Trophoblast cell (in vitro differentiated cells and primary cell): Measurements from ENCODE around the gene P3H3.

Source experiments
- DNase-seq, 2 donors: peaks; one replicate each; pipeline ENCODE4 v3.0.0-alpha.2; 2016
- H2AFZ ChIP-seq: 2 replicates; pipeline ENCODE4 v1.6.1; 2013; ENCODE audit warnings: low read length, moderate library complexity, mild to moderate bottlenecking; ENCODE audit not compliant: insufficient read depth, poor library complexity
- H2AK5ac ChIP-seq: 2 replicates; pipeline ENCODE4 v1.6.1; 2013; ENCODE audit warnings: mild to moderate bottlenecking, low read length
- H2BK120ac ChIP-seq: 2 replicates; pipeline ENCODE4 v1.6.1; 2013; ENCODE audit warnings: low read length, mild to moderate bottlenecking, moderate library complexity; ENCODE audit not compliant: insufficient read depth, poor library complexity
- H2BK12ac ChIP-seq: 2 replicates; pipeline ENCODE4 v1.6.1; 2013; ENCODE audit warnings: mild to moderate bottlenecking, low read length, moderate library complexity
- H2BK5ac ChIP-seq: 2 replicates; pipeline ENCODE4 v1.6.1; 2013; ENCODE audit warnings: low read length, low read depth, moderate library complexity, mild to moderate bottlenecking; ENCODE audit not compliant: poor library complexity
- H3K14ac ChIP-seq: 2 replicates; pipeline ENCODE4 v1.6.1; 2013; ENCODE audit warnings: mild to moderate bottlenecking, low read length
- H3K18ac ChIP-seq: 2 replicates; pipeline ENCODE4 v1.6.1; 2013; ENCODE audit warnings: mild to moderate bottlenecking, low read length
- H3K23ac ChIP-seq: 2 replicates; pipeline ENCODE4 v1.6.1; 2013; ENCODE audit warnings: low read length
- H3K27ac ChIP-seq: 2 replicates; pipeline ENCODE4 v1.5.1; 2013; ENCODE audit warnings: low read depth, mild to moderate bottlenecking, inconsistent platforms, low read length, moderate library complexity
- H3K27me3 ChIP-seq: 2 replicates; pipeline ENCODE4 v1.6.1; 2013; ENCODE audit warnings: inconsistent platforms, mild to moderate bottlenecking, low read length, moderate library complexity; ENCODE audit not compliant: insufficient read depth
- H3K36me3 ChIP-seq, 2 experiments: 1 replicate in 1 of 2; 2 replicates in 1 of 2; pipeline ENCODE4 v1.6.1; 2013; ENCODE audit warnings: low read length in 2 of 2, mild to moderate bottlenecking in 2 of 2, moderate library complexity in 1 of 2; ENCODE audit not compliant: insufficient read depth in 2 of 2, control insufficient read depth in 1 of 2
- H3K4ac ChIP-seq: 2 replicates; pipeline ENCODE4 v1.6.1; 2013; ENCODE audit warnings: low read depth, mild to moderate bottlenecking, low read length, moderate library complexity
- H3K4me1 ChIP-seq, 2 experiments: 1 replicate in 1 of 2; 2 replicates in 1 of 2; pipeline ENCODE4 v1.6.1; 2013; ENCODE audit warnings: low read length in 2 of 2, mild to moderate bottlenecking in 2 of 2, moderate library complexity in 1 of 2; ENCODE audit not compliant: insufficient read depth in 2 of 2, control insufficient read depth in 1 of 2
- H3K4me2 ChIP-seq: 2 replicates; pipeline ENCODE4 v1.6.1; 2013; ENCODE audit warnings: inconsistent platforms, mild to moderate bottlenecking, low read length, moderate library complexity
- H3K4me3 ChIP-seq: 2 replicates; pipeline ENCODE4 v1.5.1; 2013; ENCODE audit warnings: mild to moderate bottlenecking, low read depth, low read length, inconsistent platforms
- H3K79me1 ChIP-seq: one replicate; pipeline ENCODE4 v1.6.1; 2013; ENCODE audit warnings: low read length
- H3K79me2 ChIP-seq: 2 replicates; pipeline ENCODE4 v1.6.1; 2013; ENCODE audit warnings: low read length, mild to moderate bottlenecking; ENCODE audit not compliant: control insufficient read depth, insufficient read depth, poor library complexity
- H3K9ac ChIP-seq: 2 replicates; pipeline ENCODE4 v1.6.1; 2013; ENCODE audit warnings: mild to moderate bottlenecking, low read length
- H3K9me3 ChIP-seq: 2 replicates; pipeline ENCODE4 v1.6.1; 2013; ENCODE audit warnings: low read depth, mild to moderate bottlenecking, control low read depth, inconsistent platforms, low read length; ENCODE audit not compliant: insufficient read depth
- H4K12ac ChIP-seq: 2 replicates; pipeline ENCODE4 v1.6.1; 2013; ENCODE audit warnings: low read depth, mild to moderate bottlenecking, low read length, moderate library complexity
- H4K8ac ChIP-seq: 2 replicates; pipeline ENCODE4 v1.6.1; 2013; ENCODE audit warnings: low read depth, mild to moderate bottlenecking, low read length, moderate library complexity
- H4K91ac ChIP-seq: one replicate; pipeline ENCODE4 v1.6.1; 2013; ENCODE audit warnings: low read depth, mild to moderate bottlenecking, low read length, moderate library complexity
- WGBS: extraction: QIAGEN DNeasy Blood & Tissue Kit; methylation state at CpG from one replicate; pipeline ENCODE4 v1.1.7; 2013; ENCODE audit warnings: missing lambda C conversion rate; ENCODE audit not compliant: insufficient read length, insufficient coverage; ENCODE audit errors: extremely low coverage; 5-methylcytosine and 5-hydroxymethylcytosine counted together

The P3H3 gene

GRCh38 chr12:6840330-6840729 lies 12.1 kb downstream of the P3H3 start:
- Histone ChIP-seq H3K4me3 (no peak overlapping the region), H3K27me3 (no peaks in the 10 kb centered on the region), H3K18ac (no peak overlapping the region), H4K12ac (no peak overlapping the region), H2AK5ac (no peak overlapping the region), H4K91ac (no peak overlapping the region), H3K79me2 (no peaks in the 10 kb centered on the region), H3K9ac (no peak overlapping the region), H3K4ac (no peak overlapping the region), H2BK120ac (no peak overlapping the region), H3K79me1 (no peaks in the 10 kb centered on the region), H2BK12ac (no peak overlapping the region), H3K4me2 (no peak overlapping the region), H3K27ac (no peak overlapping the region), H3K36me3 (peaks cover 39 to 52% of the 10 kb centered on the region in 2 experiments), H3K14ac (no peak overlapping the region), H3K23ac (no peak overlapping the region), H2AFZ (no peak overlapping the region), H4K8ac (no peak overlapping the region), H3K4me1 (no peaks in the 10 kb centered on the region), H2BK5ac (no peak overlapping the region), H3K9me3 (no peaks in the 10 kb centered on the region)
- no CpG with 5 or more reads among the region's 1 CpG for WGBS
- no peak for DNase-seq

GRCh38 chr12:6840761-6841515 lies 12.7 kb downstream of the P3H3 start, which contains the start of gene GNB3:
TSS of gene GNB3 (plus strand) at chr12:6840925. CDS start at chr12:6841288, 363 bp downstream.
- Histone ChIP-seq H3K27ac (no peak within 1 kb of the TSS), H2AK5ac (no peak within 1 kb of the TSS), H4K91ac (no peak within 1 kb of the TSS), H3K4me3 (no peak within 1 kb of the TSS), H2BK5ac (no peak within 1 kb of the TSS), H3K9me3 (no peaks in the 10 kb centered on the region), H3K27me3 (no peaks in the 10 kb centered on the region), H4K8ac (no peak within 1 kb of the TSS), H3K79me2 (no peaks in the 10 kb centered on the region), H3K36me3 (peaks cover 44 to 57% of the 10 kb centered on the region in 2 experiments), H3K4ac (no peak within 1 kb of the TSS), H2BK12ac (no peak within 1 kb of the TSS), H3K4me2 (no peak within 1 kb of the TSS), H2AFZ (no peak within 1 kb of the TSS), H3K23ac (no peak within 1 kb of the TSS), H2BK120ac (no peak within 1 kb of the TSS), H3K79me1 (no peaks in the 10 kb centered on the region), H4K12ac (no peak within 1 kb of the TSS), H3K14ac (no peak within 1 kb of the TSS), H3K9ac (no peak within 1 kb of the TSS), H3K18ac (no peak within 1 kb of the TSS), H3K4me1 (no peaks in the 10 kb centered on the region)
- no CpG with 5 or more reads among the region's 24 CpGs for WGBS
- DNase-seq, result no peak

- H3K23ac ChIP-seq, result no peak overlapping the region
- no CpG with 5 or more reads among the region's 4 CpGs for WGBS
- DNase-seq, result no peak
- H3K4me1 ChIP-seq, result no peaks in the 10 kb centered on the region
- no peak overlapping the region for H2AFZ ChIP-seq
- no peak overlapping the region for H3K4me3 ChIP-seq
- no peaks in the 10 kb centered on the region for H3K79me2 ChIP-seq
- H3K79me1 ChIP-seq, result no peaks in the 10 kb centered on the region
- no peak overlapping the region for H3K4ac ChIP-seq
- H4K91ac ChIP-seq, result no peak overlapping the region
- no peak overlapping the region for H3K9ac ChIP-seq
- no peak overlapping the region for H2AK5ac ChIP-seq
- H2BK5ac ChIP-seq, result no peak overlapping the region
- peaks cover 44 to 58% of the 10 kb centered on the region in 2 experiments for H3K36me3 ChIP-seq
- no peak overlapping the region for H3K18ac ChIP-seq
- no peak overlapping the region for H4K12ac ChIP-seq
- H3K4me2 ChIP-seq, result no peak overlapping the region
- no peak overlapping the region for H3K27ac ChIP-seq
- H2BK12ac ChIP-seq, result no peak overlapping the region
- no peaks in the 10 kb centered on the region for H3K27me3 ChIP-seq
- no peak overlapping the region for H2BK120ac ChIP-seq
- H3K14ac ChIP-seq, result no peak overlapping the region
- H3K9me3 ChIP-seq, result no peaks in the 10 kb centered on the region
- H4K8ac ChIP-seq, result no peak overlapping the region
Observed at GRCh38 chr12:6842075-6842474, 13.9 kb downstream of the P3H3 start.

GRCh38 chr12:6843118-6843902 lies 15.1 kb downstream of the P3H3 start:
- H3K14ac ChIP-seq, result no peak overlapping the region
- no peak overlapping the region for H2AK5ac ChIP-seq
- no peaks in the 10 kb centered on the region for H3K27me3 ChIP-seq
- no peak overlapping the region for H2BK5ac ChIP-seq
- no peak overlapping the region for H3K4me3 ChIP-seq
- no CpG with 5 or more reads among the region's 16 CpGs for WGBS
- H3K27ac ChIP-seq, result no peak overlapping the region
- no peak overlapping the region for H3K4me2 ChIP-seq
- H3K4me1 ChIP-seq, result no peaks in the 10 kb centered on the region
- no peak overlapping the region for H2AFZ ChIP-seq
- H4K12ac ChIP-seq, result no peak overlapping the region
- H3K9ac ChIP-seq, result no peak overlapping the region
- peaks cover 37 to 51% of the 10 kb centered on the region in 2 experiments for H3K36me3 ChIP-seq
- peak in 1 of 2 donors; percentile 10 for DNase-seq
- H4K91ac ChIP-seq, result no peak overlapping the region
- no peak overlapping the region for H2BK120ac ChIP-seq
- no peaks in the 10 kb centered on the region for H3K79me1 ChIP-seq
- H3K9me3 ChIP-seq, result no peaks in the 10 kb centered on the region
- no peak overlapping the region for H3K23ac ChIP-seq
- H3K4ac ChIP-seq, result no peak overlapping the region
- no peak overlapping the region for H2BK12ac ChIP-seq
- H3K18ac ChIP-seq, result no peak overlapping the region
- no peaks in the 10 kb centered on the region for H3K79me2 ChIP-seq
- H4K8ac ChIP-seq, result no peak overlapping the region
